ENCODE data around the gene MAML3. TPM values are rescaled to one million over a fixed set of nuclear protein-coding genes. Genes with fewer than 3 reads are reported as not detected.

MAML3 gene
- total RNA-seq, 1 donor from 2014 or later: 7.3 TPM

GRCh38 chr4:139902321-139903320 lies 251.4 kb downstream of the MAML3 start:
- no peak for DNase-seq (ENCODE audit: low spot score)

- DNase-seq (ENCODE audit: low spot score): no peak
Observed at GRCh38 chr4:139901531-139902320, 252.3 kb downstream of the MAML3 start.

- DNase-seq (ENCODE audit: low spot score): no peak
Observed at GRCh38 chr4:139900964-139901376, 253.0 kb downstream of the MAML3 start.

- DNase-seq (ENCODE audit: low spot score): no peak
Observed at GRCh38 chr4:139899346-139899745, 254.6 kb downstream of the MAML3 start.

GRCh38 chr4:139898293-139898692 lies 255.7 kb downstream of the MAML3 start:
- DNase-seq (ENCODE audit: low spot score): no peak

- no peak for DNase-seq (ENCODE audit: low spot score)
Observed at GRCh38 chr4:139896091-139896604, 257.8 kb downstream of the MAML3 start.

GRCh38 chr4:139893801-139894200 lies 260.2 kb downstream of the MAML3 start:
- DNase-seq (ENCODE audit: low spot score): no peak

GRCh38 chr4:139892973-139893736 lies 260.8 kb downstream of the MAML3 start:
- no peak for DNase-seq (ENCODE audit: low spot score)

- no peak for DNase-seq (ENCODE audit: low spot score)
Observed at GRCh38 chr4:139890816-139891215, 263.2 kb downstream of the MAML3 start.

- DNase-seq (ENCODE audit: low spot score): no peak
Observed at GRCh38 chr4:139889901-139890300, 264.1 kb downstream of the MAML3 start.

GRCh38 chr4:139889264-139889663 lies 264.7 kb downstream of the MAML3 start:
- no peak for DNase-seq (ENCODE audit: low spot score)

GRCh38 chr4:139887962-139888735 lies 265.8 kb downstream of the MAML3 start:
- DNase-seq (ENCODE audit: low spot score): no peak

- DNase-seq (ENCODE audit: low spot score): no peak
Observed at GRCh38 chr4:139887376-139887802, 266.6 kb downstream of the MAML3 start.

- DNase-seq (ENCODE audit: low spot score): no peak
Observed at GRCh38 chr4:139886798-139887197, 267.2 kb downstream of the MAML3 start.

GRCh38 chr4:139884438-139884837 lies 269.5 kb downstream of the MAML3 start:
- no peak for DNase-seq (ENCODE audit: low spot score)

- no peak for DNase-seq (ENCODE audit: low spot score)
Observed at GRCh38 chr4:139880841-139881240, 273.1 kb downstream of the MAML3 start.

GRCh38 chr4:139878050-139878449 lies 275.9 kb downstream of the MAML3 start:
- DNase-seq (ENCODE audit: low spot score): no peak

- DNase-seq (ENCODE audit: low spot score): no peak
Observed at GRCh38 chr4:139876337-139876941, 277.5 kb downstream of the MAML3 start.

GRCh38 chr4:139875411-139875825 lies 278.6 kb downstream of the MAML3 start:
- no peak for DNase-seq (ENCODE audit: low spot score)
